OCI-LY7 (cell line): ENCODE measurements around the gene SEMA3G. TPM values are rescaled to one million over a fixed set of nuclear protein-coding genes. Genes with fewer than 3 reads are reported as not detected.

Experiments
- BruUV-seq: library from RNA; stranded (reverse); fragments of 400-500 nt; replicated peaks from 2 replicates; lab custom pipeline; 2021; lab: Mats Ljungman, UMichigan
- CTCF ChIA-PET: fragments of 300-600 bp; sonication (Branson Sonifier 250); formaldehyde crosslinking; loops from one replicate; lab custom pipeline; 2022; ENCODE audit warnings: antibody characterized with exemption; ENCODE audit not compliant: unreplicated experiment; lab: Charles Lee
- POLR2A ChIA-PET: fragments of 300-600 bp; sonication (Branson Sonifier 250); formaldehyde crosslinking; loops from one replicate; lab custom pipeline; 2022; ENCODE audit warnings: antibody characterized with exemption; lab: Charles Lee
- DNase-seq: peaks from one replicate; pipeline ENCODE4 v3.0.0-alpha.2; 2015; ENCODE audit warnings: low spot score
- H2AFZ ChIP-seq: fragments of 200-600 bp; sonication (generic), shearing (Covaris generic); 2 replicates; pipeline ENCODE4 v1.6.1; 2014; ENCODE audit warnings: mild to moderate bottlenecking, antibody characterized with exemption, low read length, moderate library complexity
- H3K27ac ChIP-seq: fragments of 200-600 bp; sonication (generic); 2 replicates; pipeline ENCODE4 v1.5.1; 2014; ENCODE audit warnings: mixed run types, low read depth, mild to moderate bottlenecking, moderate library complexity, low read length, inconsistent platforms; ENCODE audit not compliant: poor library complexity, severe bottlenecking
- H3K36me3 ChIP-seq: fragments of 200-600 bp; sonication (generic); 2 replicates; pipeline ENCODE4 v1.6.1; 2014; ENCODE audit warnings: mild to moderate bottlenecking, antibody characterized with exemption, low read length, moderate library complexity, mixed read lengths; ENCODE audit not compliant: insufficient read depth
- H3K4me1 ChIP-seq: fragments of 200-600 bp; sonication (generic); 2 replicates; pipeline ENCODE4 v1.5.1; 2014; ENCODE audit warnings: mild to moderate bottlenecking, low read length; ENCODE audit not compliant: insufficient read depth, poor library complexity, severe bottlenecking
- H3K4me2 ChIP-seq: fragments of 200-600 bp; sonication (generic); 2 replicates; pipeline ENCODE4 v1.6.1; 2014; ENCODE audit warnings: mild to moderate bottlenecking, low read length
- H3K4me3 ChIP-seq: fragments of 200-600 bp; sonication (generic); 2 replicates; pipeline ENCODE4 v1.5.1; 2014; ENCODE audit warnings: mild to moderate bottlenecking, low read depth, low read length; ENCODE audit not compliant: poor library complexity, severe bottlenecking
- H3K79me2 ChIP-seq: fragments of 200-600 bp; sonication (generic); 2 replicates; pipeline ENCODE4 v1.6.1; 2016; ENCODE audit warnings: low read depth, mild to moderate bottlenecking, low read length, moderate library complexity, mixed read lengths; ENCODE audit not compliant: insufficient read depth
- H3K9me2 ChIP-seq: fragments of 200-600 bp; sonication (generic); 2 replicates; pipeline ENCODE4 v1.6.1; 2016; ENCODE audit warnings: mild to moderate bottlenecking, low read length, mixed read lengths; ENCODE audit not compliant: insufficient read depth
- H3K9me3 ChIP-seq: fragments of 200-600 bp; sonication (generic); 2 replicates; pipeline ENCODE4 v1.6.1; 2014; ENCODE audit warnings: mild to moderate bottlenecking, mixed run types, low read length, mixed read lengths
- H4K20me1 ChIP-seq: fragments of 200-600 bp; sonication (generic); 2 replicates; pipeline ENCODE4 v1.6.1; 2014; ENCODE audit warnings: mild to moderate bottlenecking, antibody characterized with exemption, low read length, moderate library complexity, mixed read lengths; ENCODE audit not compliant: insufficient read depth
- EZH2phosphoT487 ChIP-seq: fragments of 200-600 bp; sonication (generic); IDR thresholded peaks from 2 replicates; pipeline ENCODE4 v1.6.1; 2018; ENCODE audit warnings: low read depth, borderline replicate concordance, mild to moderate bottlenecking, mixed run types, antibody characterized with exemption, low read length, moderate library complexity, mixed read lengths
- intact Hi-C: fragments of 100-400 bp; cut with micrococcal nuclease; formaldehyde crosslinking; loops from one replicate; pipeline ENCODE4 v1.10.0; 2022; ENCODE audit not compliant: unreplicated experiment
- total RNA-seq, 2 experiments: library from RNA; depleted of rRNA in 1 of 2; stranded (reverse); fragments of >200 nt in 1 of 2; shearing (Covaris generic) in 1 of 2; gene quantifications; 2 replicates each; pipeline ENCODE4 v1.2.3, GENCODE V29; 2014 to 2022
- TF ChIP-seq, protein P1 (sequence below): fragments of 200-600 bp; sonication (generic); conservative IDR thresholded peaks from 2 replicates; pipeline ENCODE4 v1.5.1; 2014; ENCODE audit warnings: mild to moderate bottlenecking, antibody characterized with exemption, low read length, moderate library complexity, mixed read lengths

SEMA3G gene
- total RNA-seq, 2 experiments from 2014 or later: not detected

DNA sequence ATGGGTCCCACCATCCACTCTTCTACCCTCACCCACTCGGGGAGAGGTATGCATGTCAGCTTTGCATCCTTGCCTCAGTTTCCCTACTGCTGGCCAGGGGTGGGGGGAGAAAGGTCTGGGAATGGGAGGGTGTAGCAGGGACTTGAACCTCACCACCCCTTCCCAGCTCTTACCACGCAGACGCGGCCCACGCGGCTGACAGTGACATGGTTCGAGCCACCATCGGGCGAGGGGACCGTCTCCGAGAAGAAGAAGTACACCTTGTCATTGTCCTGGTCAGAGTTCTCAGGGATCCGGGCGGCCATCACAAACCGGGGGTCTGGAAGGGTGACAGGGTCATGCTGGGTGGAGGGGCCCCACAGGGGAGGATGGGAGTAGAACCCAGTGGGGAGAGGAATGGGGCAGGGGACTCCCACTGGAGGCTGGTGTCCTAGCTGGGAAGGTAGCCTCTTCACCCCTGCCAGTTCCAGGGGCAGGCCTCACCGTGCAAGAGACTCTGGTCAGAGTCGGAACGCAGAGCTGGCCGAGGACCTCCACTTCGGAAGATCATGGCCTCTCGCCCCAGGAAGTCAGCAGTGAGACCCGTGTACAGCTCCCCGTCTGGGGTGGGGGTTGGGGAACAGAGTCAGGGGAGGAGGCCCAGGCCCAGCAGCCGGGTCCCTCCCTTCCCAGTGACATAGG is 3.7 kb downstream of the SEMA3G start:
- no peak for DNase-seq
- Histone ChIP-seq H3K79me2 (no peaks in the 10 kb centered on the region), H4K20me1 (no peaks in the 10 kb centered on the region), H3K4me3 (no peak overlapping the region), H3K9me3 (no peaks in the 10 kb centered on the region), H3K9me2 (no peaks in the 10 kb centered on the region), H3K4me2 (no peak overlapping the region), H3K4me1 (no peaks in the 10 kb centered on the region), H3K36me3 (no peaks in the 10 kb centered on the region), H2AFZ (no peak overlapping the region), H3K27ac (no peak overlapping the region)
- intact Hi-C loops: loop anchor here (10.0 kb wide), 1 partner anchor 66 kb away; no protein-coding TSS in a partner anchor
- no TSS peak for BruUV-seq
- CTCF ChIA-PET: no interaction called here
- no peak for TF ChIP-seq EZH2phosphoT487
- TF ChIP-seq, protein P1, sequence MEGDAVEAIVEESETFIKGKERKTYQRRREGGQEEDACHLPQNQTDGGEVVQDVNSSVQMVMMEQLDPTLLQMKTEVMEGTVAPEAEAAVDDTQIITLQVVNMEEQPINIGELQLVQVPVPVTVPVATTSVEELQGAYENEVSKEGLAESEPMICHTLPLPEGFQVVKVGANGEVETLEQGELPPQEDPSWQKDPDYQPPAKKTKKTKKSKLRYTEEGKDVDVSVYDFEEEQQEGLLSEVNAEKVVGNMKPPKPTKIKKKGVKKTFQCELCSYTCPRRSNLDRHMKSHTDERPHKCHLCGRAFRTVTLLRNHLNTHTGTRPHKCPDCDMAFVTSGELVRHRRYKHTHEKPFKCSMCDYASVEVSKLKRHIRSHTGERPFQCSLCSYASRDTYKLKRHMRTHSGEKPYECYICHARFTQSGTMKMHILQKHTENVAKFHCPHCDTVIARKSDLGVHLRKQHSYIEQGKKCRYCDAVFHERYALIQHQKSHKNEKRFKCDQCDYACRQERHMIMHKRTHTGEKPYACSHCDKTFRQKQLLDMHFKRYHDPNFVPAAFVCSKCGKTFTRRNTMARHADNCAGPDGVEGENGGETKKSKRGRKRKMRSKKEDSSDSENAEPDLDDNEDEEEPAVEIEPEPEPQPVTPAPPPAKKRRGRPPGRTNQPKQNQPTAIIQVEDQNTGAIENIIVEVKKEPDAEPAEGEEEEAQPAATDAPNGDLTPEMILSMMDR: no peak
- POLR2A ChIA-PET: interaction anchor here (0.6 to 1.2 kb wide), 2 partner anchors 9 to 226 kb away, joined by 3 to 5 read pairs; no protein-coding TSS in a partner anchor

DNA sequence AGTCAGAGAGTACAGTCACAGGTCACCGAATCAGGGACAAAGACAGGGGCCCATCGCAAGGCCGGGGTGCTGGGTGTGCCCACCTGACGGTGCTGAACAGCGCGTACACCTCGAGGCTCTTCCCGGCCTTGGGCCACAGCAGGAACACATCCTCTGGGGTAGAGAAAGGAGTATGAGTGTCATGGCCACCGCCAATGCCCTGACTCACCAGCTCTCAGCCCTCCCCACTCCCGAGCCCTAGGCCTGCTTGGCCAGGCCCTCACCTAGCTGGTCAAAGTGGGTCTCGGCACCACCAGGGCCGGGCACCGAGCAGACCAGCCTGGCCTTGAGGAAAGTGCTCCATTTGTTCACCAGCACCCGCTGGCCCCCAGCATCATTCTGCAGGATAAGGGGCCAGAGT is 4.2 kb downstream of the SEMA3G start:
- no peaks in the 10 kb centered on the region for H3K79me2 ChIP-seq
- no peak overlapping the region for H3K4me2 ChIP-seq
- H3K36me3 ChIP-seq: no peaks in the 10 kb centered on the region
- H4K20me1 ChIP-seq: no peaks in the 10 kb centered on the region
- ChIA-PET CTCF (no interaction called here), POLR2A (interaction anchor here (1.2 kb wide), 1 partner anchor 8 kb away, joined by 3 read pairs; no protein-coding TSS in a partner anchor)
- no peak overlapping the region for H3K27ac ChIP-seq
- H2AFZ ChIP-seq: no peak overlapping the region
- H3K4me1 ChIP-seq: no peaks in the 10 kb centered on the region
- DNase-seq: no peak
- no TSS peak for BruUV-seq
- no peaks in the 10 kb centered on the region for H3K9me2 ChIP-seq
- intact Hi-C loops: loop anchor here (10.0 kb wide), 1 partner anchor 66 kb away; no protein-coding TSS in a partner anchor
- H3K9me3 ChIP-seq: no peaks in the 10 kb centered on the region
- TF ChIP-seq, protein P1: no peak
- TF ChIP-seq EZH2phosphoT487: no peak
- H3K4me3 ChIP-seq: no peak overlapping the region

DNA sequence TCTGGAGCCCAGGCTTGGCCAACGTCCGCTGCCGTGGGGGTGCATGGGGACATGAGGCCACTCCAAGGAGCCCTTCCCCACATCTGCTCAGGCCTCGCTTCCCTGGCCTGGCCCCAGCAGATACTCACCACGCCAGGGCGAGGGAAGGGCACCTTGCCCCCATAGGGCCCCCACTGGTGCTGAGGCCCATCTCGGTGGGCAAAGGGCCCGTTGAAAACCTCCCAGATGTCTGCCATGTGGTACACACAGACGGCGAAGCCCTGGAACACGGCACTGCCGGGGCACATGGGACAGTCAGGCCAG is 4.7 kb downstream of the SEMA3G start:
- ChIA-PET POLR2A (no interaction called here), CTCF (no interaction called here)
- no peaks in the 10 kb centered on the region for H3K9me2 ChIP-seq
- H3K4me2 ChIP-seq: no peak overlapping the region
- intact Hi-C loops: loop anchor here (10.0 kb wide), 1 partner anchor 65 kb away; no protein-coding TSS in a partner anchor
- H3K36me3 ChIP-seq: no peaks in the 10 kb centered on the region
- H4K20me1 ChIP-seq: no peaks in the 10 kb centered on the region
- DNase-seq: no peak
- no peaks in the 10 kb centered on the region for H3K79me2 ChIP-seq
- BruUV-seq: no TSS peak
- peaks cover 4% of the 10 kb centered on the region for H3K4me1 ChIP-seq
- no peaks in the 10 kb centered on the region for H3K9me3 ChIP-seq
- H3K27ac ChIP-seq: no peak overlapping the region
- TF ChIP-seq, protein P1: no peak
- TF ChIP-seq EZH2phosphoT487: no peak
- no peak overlapping the region for H3K4me3 ChIP-seq
- no peak overlapping the region for H2AFZ ChIP-seq
